ENCODE data around the gene ATP6V1B1. TPM values are rescaled to one million over a fixed set of nuclear protein-coding genes. Genes with fewer than 3 reads are reported as not detected.
A peak's percentile ranks its signal among the peaks of the same experiment; 100 is the strongest.

The ATP6V1B1 gene
- polyA plus RNA-seq, 3 donors: not detected

GRCh38 chr2:70905443-70906421 lies 30.0 kb upstream of the ATP6V1B1 start:
- H3K4me2 ChIP-seq (replicated peaks; ENCODE audit: extremely low read depth, low read length, poor library complexity, severe bottlenecking): no peak overlapping the region
- H3K9me3 ChIP-seq (replicated peaks in 1 of 2; ENCODE audit: control insufficient read depth in 1 of 2, insufficient read depth in 1 of 2, low read length in 2 of 2): peaks cover 2 to 51% of the 10 kb centered on the region in 2 donors
- 29% methylated on average over 10 of the region's 18 CpGs for WGBS (ENCODE audit: insufficient coverage)
- H3K4me1 ChIP-seq (ENCODE audit: control insufficient read depth in 1 of 2, insufficient read depth in 2 of 2, low read length in 2 of 2): peaks cover 32 to 37% of the 10 kb centered on the region in 2 donors
- Mint-ChIP-seq H3K36me3 (peaks cover 8 to 11% of the 10 kb centered on the region in 2 donors), H3K4me1 (peaks cover 43% of the 10 kb centered on the region), H3K27me3 (ENCODE audit: low read depth in 3 of 3) (peaks cover 77 to 89% (median 85%) of the 10 kb centered on the region in 3 donors), H3K4me3 (peak overlapping the region in 1 of 2 donors; percentile 75), H3K9me3 (peaks cover 0 to 31% (median 21%) of the 10 kb centered on the region in 7 donors), H3K27ac (peak overlapping the region in 1 of 7 donors; percentile 40)
- no peaks in the 10 kb centered on the region for H3K36me3 ChIP-seq (replicated peaks in 1 of 2; ENCODE audit: control insufficient read depth in 1 of 2, insufficient read depth in 2 of 2, low read length in 2 of 2)
- no peak for TF ChIP-seq CTCF (IDR thresholded peaks at IDR 0.05)
- peaks cover 79 to 100% of the 10 kb centered on the region in 2 donors for H3K27me3 ChIP-seq (ENCODE audit: control insufficient read depth in 2 of 2, insufficient read depth in 2 of 2, low read length in 2 of 2)
- peak; percentile 21 to 56 (median 21) for DNase-seq
- H3K9ac ChIP-seq (ENCODE audit: insufficient read depth, low read length, poor library complexity, severe bottlenecking): no peak overlapping the region
- intact Hi-C loops (cut with micrococcal nuclease): no loop called here
- H3K79me2 ChIP-seq (ENCODE audit: insufficient read depth, low read length): no peaks in the 10 kb centered on the region
- no peak overlapping the region for H3K27ac ChIP-seq (ENCODE audit: low read depth in 1 of 2, low read length in 2 of 2)
- no peak overlapping the region for H3K4me3 ChIP-seq (replicated peaks in 1 of 3; ENCODE audit: low read depth in 2 of 3, low read length in 3 of 3)
- H2AFZ ChIP-seq (ENCODE audit: insufficient read depth, low read depth, low read length, poor library complexity, severe bottlenecking): no peak overlapping the region
- no peaks in the 10 kb centered on the region for H4K20me1 ChIP-seq (ENCODE audit: insufficient read depth, low read length)

GRCh38 chr2:70906439-70907005 lies 29.2 kb upstream of the ATP6V1B1 start:
- Histone ChIP-seq H3K4me2 (replicated peaks; ENCODE audit: extremely low read depth, low read length, poor library complexity, severe bottlenecking) (peak overlapping the region; percentile 90), H3K27ac (ENCODE audit: low read depth in 1 of 2, low read length in 2 of 2) (no peak overlapping the region), H3K9me3 (replicated peaks in 1 of 2; ENCODE audit: control insufficient read depth in 1 of 2, insufficient read depth in 1 of 2, low read length in 2 of 2) (peaks cover 2 to 44% of the 10 kb centered on the region in 2 donors), H3K4me3 (replicated peaks in 1 of 3; ENCODE audit: low read depth in 2 of 3, low read length in 3 of 3) (peak overlapping the region in 1 of 3 experiments; percentile 75), H3K27me3 (ENCODE audit: control insufficient read depth in 2 of 2, insufficient read depth in 2 of 2, low read length in 2 of 2) (peaks cover 81 to 99% of the 10 kb centered on the region in 2 donors), H3K79me2 (ENCODE audit: insufficient read depth, low read length) (no peaks in the 10 kb centered on the region), H3K4me1 (ENCODE audit: control insufficient read depth in 1 of 2, insufficient read depth in 2 of 2, low read length in 2 of 2) (peaks cover 24 to 29% of the 10 kb centered on the region in 2 donors), H4K20me1 (ENCODE audit: insufficient read depth, low read length) (no peaks in the 10 kb centered on the region), H2AFZ (ENCODE audit: insufficient read depth, low read depth, low read length, poor library complexity, severe bottlenecking) (no peak overlapping the region), H3K9ac (ENCODE audit: insufficient read depth, low read length, poor library complexity, severe bottlenecking) (no peak overlapping the region), H3K36me3 (replicated peaks in 1 of 2; ENCODE audit: control insufficient read depth in 1 of 2, insufficient read depth in 2 of 2, low read length in 2 of 2) (no peaks in the 10 kb centered on the region)
- peak in 2 of 3 donors; percentile 27 to 45 for DNase-seq
- H3K36me3 Mint-ChIP-seq: peaks cover 6 to 11% of the 10 kb centered on the region in 2 donors
- peaks cover 79 to 89% (median 85%) of the 10 kb centered on the region in 3 donors for H3K27me3 Mint-ChIP-seq (ENCODE audit: low read depth in 3 of 3)
- TF ChIP-seq CTCF (IDR thresholded peaks at IDR 0.05): no peak
- H3K9me3 Mint-ChIP-seq: peaks cover 0 to 28% (median 16%) of the 10 kb centered on the region in 7 donors
- H3K4me3 Mint-ChIP-seq: peak overlapping the region; percentile 79 to 95
- intact Hi-C loops (cut with micrococcal nuclease): no loop called here
- 8% methylated on average over 13 of the region's 16 CpGs for whole genome bisulfite sequencing (ENCODE audit: insufficient coverage)
- peaks cover 37% of the 10 kb centered on the region for H3K4me1 Mint-ChIP-seq
- H3K27ac Mint-ChIP-seq: peak overlapping the region in 2 of 7 donors; percentile 8 to 15
